Testis (tissue), 3 donors: ENCODE results near the gene JMJD6. TPM values are rescaled to one million over a fixed set of nuclear protein-coding genes. Genes with fewer than 3 reads are reported as not detected.
"Not testable (repeated sequence)": the region's sequence is repeated elsewhere in the genome, so short reads cannot be mapped to it uniquely, and the experiment has no call there.

Experiments
- DNase-seq: peaks from one replicate; pipeline ENCODE4 v3.0.0-alpha.2; 2019
- H3K27ac ChIP-seq, 2 donors: fragments of 200-600 bp; sonication (generic); one replicate each; pipeline ENCODE4 v1.5.1; 2019
- H3K27me3 ChIP-seq: fragments of 200-600 bp; sonication (generic); one replicate; pipeline ENCODE4 v1.5.1; 2019
- H3K36me3 ChIP-seq: fragments of 200-600 bp; sonication (generic); one replicate; pipeline ENCODE4 v1.5.1; 2017; ENCODE audit warnings: low read depth; ENCODE audit errors: missing control alignments
- H3K4me1 ChIP-seq: fragments of 200-600 bp; sonication (generic); one replicate; pipeline ENCODE4 v1.5.1; 2019
- H3K4me3 ChIP-seq, 2 donors: fragments of 200-600 bp; sonication (generic); one replicate each; pipeline ENCODE4 v1.5.1; 2017 to 2019
- H3K9me3 ChIP-seq: fragments of 200-600 bp; sonication (generic); one replicate; pipeline ENCODE4 v1.5.1; 2017
- CTCF ChIP-seq, 3 experiments: fragments of 450-650 bp in 2 of 3; fragments of 200-600 bp in 1 of 3; sonication (generic) in 1 of 3; IDR thresholded peaks; one replicate each; pipeline ENCODE4 v1.5.1; 2016 to 2019; ENCODE audit warnings: antibody characterized with exemption in 3 of 3, mild to moderate bottlenecking in 2 of 3, moderate library complexity in 1 of 3
- POLR2A ChIP-seq: fragments of 450-650 bp; IDR thresholded peaks from one replicate; pipeline ENCODE4 v1.6.1; 2017; ENCODE audit warnings: antibody characterized with exemption, mild to moderate bottlenecking, moderate library complexity
- WGBS, 2 donors: methylation state at CpG; one replicate each; pipeline ENCODE4 v1.1.5; 2018; 5-methylcytosine and 5-hydroxymethylcytosine counted together
- intact Hi-C: fragments of 100-400 bp; cut with DNase I; formaldehyde crosslinking; loops from one replicate; pipeline ENCODE4 v1.15.1; 2023; ENCODE audit warnings: low total_unique reads
- polyA plus RNA-seq: library from polyadenylated mRNA; stranded (reverse); fragments of 350-450 nt; fragmentation: Illumina TruSeq; extraction: RNeasy Lipid Tissue Mini Kit (QIAGEN cat#74804); gene quantifications from one replicate; pipeline ENCODE4 v1.2.3, GENCODE V29; 2014; ENCODE audit warnings: low read depth, low replicate concordance; ENCODE audit not compliant: insufficient read depth
- total RNA-seq, 2 donors: library from RNA; depleted of rRNA; stranded (reverse); fragments of >200 nt; gene quantifications; one replicate each; pipeline ENCODE4 v1.2.3, GENCODE V29; 2016

JMJD6 gene
- total and polyA plus RNA-seq, 3 donors from 2014 or later: 31.7 to 44.6 (median 40.5) TPM

- no peak overlapping the region for H3K4me3 ChIP-seq
- no peaks in the 10 kb centered on the region for H3K9me3 ChIP-seq
- H3K4me1 ChIP-seq: peaks cover 32% of the 10 kb centered on the region
- DNase-seq: no peak
- TF ChIP-seq POLR2A (no peak), CTCF (IDR thresholded peaks at IDR 0.05) (no peak)
- WGBS, 2 donors: 40 to 42% methylated on average over 8 of the region's 8 CpGs
- intact Hi-C loops: no loop called here
- H3K27me3 ChIP-seq: no peaks in the 10 kb centered on the region
- H3K36me3 ChIP-seq: no peaks in the 10 kb centered on the region
- H3K27ac ChIP-seq: peak overlapping the region in 1 of 2 donors; percentile 97
Observed at GRCh38 chr17:76734080-76734840, 7.9 kb upstream of the JMJD6 start.

DNA sequence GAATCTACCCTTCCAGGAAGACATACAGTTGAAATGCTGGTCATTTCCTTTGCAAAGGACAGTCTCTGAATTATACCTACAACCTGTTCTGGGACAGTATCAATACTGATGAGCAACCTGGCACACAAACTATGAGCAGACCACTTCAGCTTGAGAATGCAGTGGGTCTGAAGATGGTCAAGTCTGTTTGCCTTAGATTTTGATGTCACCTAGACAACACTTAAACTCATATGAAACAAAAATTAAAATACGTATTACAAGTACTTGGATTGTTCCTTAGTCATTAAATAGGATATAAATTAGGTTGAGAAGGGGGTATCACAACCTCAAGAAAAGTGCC, 7.2 kb upstream of the JMJD6 start:
- H3K27me3 ChIP-seq: no peaks in the 10 kb centered on the region
- H3K4me3 ChIP-seq: no peak overlapping the region
- DNase-seq: no peak
- peaks cover 29% of the 10 kb centered on the region for H3K4me1 ChIP-seq
- 83 to 91% methylated on average over 1 of the region's 1 CpG for WGBS, 2 donors
- no peak overlapping the region for H3K27ac ChIP-seq
- H3K36me3 ChIP-seq: no peaks in the 10 kb centered on the region
- intact Hi-C loops: no loop called here
- H3K9me3 ChIP-seq: no peaks in the 10 kb centered on the region
- no peak for TF ChIP-seq POLR2A

DNA sequence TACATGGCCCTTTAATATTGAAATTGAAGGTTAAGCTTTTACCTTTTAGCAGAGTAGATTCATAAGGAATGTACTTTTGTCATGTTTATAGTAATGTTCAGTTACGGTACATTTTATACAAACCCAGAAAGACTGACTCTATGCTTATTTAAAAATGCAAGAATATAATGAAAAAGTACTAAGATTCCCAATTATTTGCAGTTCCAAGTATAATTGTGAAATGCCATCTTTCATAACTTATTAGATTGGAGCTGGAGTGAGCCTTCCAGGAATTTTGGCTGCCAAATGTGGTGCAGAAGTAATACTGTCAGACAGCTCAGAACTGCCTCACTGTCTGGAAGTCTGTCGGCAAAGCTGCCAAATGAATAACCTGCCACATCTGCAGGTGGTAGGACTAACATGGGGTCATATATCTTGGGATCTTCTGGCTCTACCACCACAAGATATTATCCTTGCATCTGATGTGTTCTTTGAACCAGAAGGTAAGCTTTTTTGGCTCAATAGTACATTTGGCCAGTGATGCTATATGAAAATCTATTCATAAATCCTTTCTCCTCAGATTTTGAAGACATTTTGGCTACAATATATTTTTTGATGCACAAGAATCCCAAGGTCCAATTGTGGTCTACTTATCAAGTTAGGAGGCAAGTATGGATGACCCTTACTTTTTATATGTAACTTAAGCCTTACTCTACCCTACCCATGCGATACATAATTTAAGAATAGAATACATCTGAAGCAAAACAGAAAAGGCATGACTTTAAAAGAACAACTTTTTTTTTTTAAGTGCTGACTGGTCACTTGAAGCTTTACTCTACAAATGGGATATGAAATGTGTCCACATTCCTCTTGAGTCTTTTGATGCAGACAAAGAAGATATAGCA, 6.6 kb upstream of the JMJD6 start:
- DNase-seq: no peak
- peaks cover 27% of the 10 kb centered on the region for H3K4me1 ChIP-seq
- no peaks in the 10 kb centered on the region for H3K9me3 ChIP-seq
- intact Hi-C loops: no loop called here
- H3K4me3 ChIP-seq: no peak overlapping the region
- H3K27me3 ChIP-seq: no peaks in the 10 kb centered on the region
- no peak for TF ChIP-seq CTCF (IDR thresholded peaks at IDR 0.05)
- no peak for TF ChIP-seq POLR2A
- no peaks in the 10 kb centered on the region for H3K36me3 ChIP-seq
- H3K27ac ChIP-seq: no peak overlapping the region
- 69 to 76% methylated on average over 3 of the region's 3 CpGs for WGBS, 2 donors

DNA sequence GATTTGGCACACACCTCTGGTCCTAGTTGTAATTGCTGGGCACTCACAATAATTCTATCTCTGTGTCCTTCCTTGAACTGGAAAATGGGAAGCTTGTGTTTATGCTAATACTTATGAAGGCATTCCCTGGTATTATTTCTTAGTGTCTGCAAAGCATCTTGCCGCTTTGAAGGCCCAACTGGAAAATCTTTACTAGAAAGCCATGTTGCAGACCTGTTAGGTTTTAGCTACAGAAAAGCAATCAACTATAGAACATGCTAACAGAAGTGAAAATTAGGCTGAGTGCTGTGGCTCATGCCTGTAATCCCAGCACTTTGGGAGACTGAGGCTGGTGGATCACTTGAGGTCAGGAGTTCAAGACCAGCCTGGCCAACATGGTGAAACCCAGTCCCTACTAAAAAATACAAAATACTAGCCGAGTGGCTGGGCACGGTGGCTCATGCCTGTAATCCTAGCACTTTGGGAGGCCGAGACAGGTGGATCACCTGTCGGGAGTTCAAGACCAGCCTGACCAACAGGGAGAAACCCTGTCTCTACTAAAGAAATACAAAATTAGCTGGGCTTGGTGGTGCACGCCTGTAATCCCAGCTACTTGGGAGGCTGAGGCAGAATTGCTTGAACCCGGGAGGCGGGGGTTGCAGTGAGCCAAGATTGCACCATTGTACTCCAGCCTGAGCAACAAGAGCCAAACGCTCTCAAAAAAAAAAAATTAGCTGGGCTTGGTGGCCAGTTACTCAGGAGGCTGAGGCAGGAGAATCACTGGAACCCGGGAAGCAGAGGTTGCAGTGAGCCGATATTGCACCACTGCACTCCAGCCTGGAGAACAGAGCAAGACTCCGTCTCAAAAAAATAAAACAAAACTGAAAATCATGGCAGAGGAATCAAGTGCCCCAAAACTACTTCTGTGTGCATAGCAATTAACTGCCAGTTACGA, 5.7 kb upstream of the JMJD6 start:
- 88% methylated on average over 13 of the region's 13 CpGs for WGBS, 2 donors
- H3K36me3 ChIP-seq, H3K4me3 ChIP-seq, intact Hi-C loops, DNase-seq, H3K27ac ChIP-seq, H3K27me3 ChIP-seq, H3K9me3 ChIP-seq: not testable (repeated sequence)
- peaks cover 35% of the 10 kb centered on the region for H3K4me1 ChIP-seq

DNA sequence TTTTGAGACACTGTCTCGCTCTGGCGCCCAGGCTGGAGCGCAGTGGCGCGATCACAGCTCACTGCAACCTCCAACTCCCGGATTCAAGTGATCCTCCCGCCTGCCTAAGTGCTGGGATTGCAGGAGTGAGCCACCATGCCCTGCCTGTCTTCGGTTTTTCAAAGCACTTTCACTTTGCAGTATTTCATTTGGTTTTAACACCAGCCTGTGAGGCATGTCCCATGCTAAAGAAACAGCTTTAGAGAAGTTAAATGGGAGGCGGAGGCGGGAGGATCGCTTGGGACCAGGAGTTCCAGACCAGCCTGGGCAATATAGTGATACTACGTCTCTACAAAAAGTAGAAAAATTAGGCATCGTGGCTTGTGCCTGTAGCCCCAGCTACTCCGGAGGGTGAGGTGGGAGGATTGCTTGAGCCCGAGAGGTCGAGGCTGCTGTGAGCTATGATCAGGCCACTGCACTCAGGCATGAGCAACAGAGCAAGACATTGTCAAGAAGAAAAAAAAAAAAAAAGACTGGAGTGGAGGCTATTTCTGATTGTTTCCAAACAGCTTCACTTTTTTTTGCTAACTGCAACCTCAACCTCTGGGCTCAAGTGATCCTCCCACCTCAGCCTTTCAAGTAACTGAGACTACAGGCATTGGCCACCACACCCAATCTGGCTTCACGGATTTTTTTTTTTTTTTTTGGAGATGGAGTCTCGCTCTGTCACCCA, 1.5 kb upstream of the JMJD6 start:
- WGBS, 2 donors: 21 to 28% methylated on average over 18 of the region's 18 CpGs
- intact Hi-C loops: no loop called here
- TF ChIP-seq POLR2A: no peak
- TF ChIP-seq CTCF (IDR thresholded peaks at IDR 0.05): no peak
- Histone ChIP-seq H3K4me3 (peak overlapping the region; percentile 87 to 99), H3K36me3 (no peaks in the 10 kb centered on the region), H3K9me3 (no peaks in the 10 kb centered on the region), H3K27ac (peak overlapping the region; percentile 98 to 99), H3K27me3 (no peaks in the 10 kb centered on the region), H3K4me1 (peaks cover 18% of the 10 kb centered on the region)
- no peak for DNase-seq
